Measurements from ENCODE around the gene SH3BGR. TPM values are rescaled to one million over a fixed set of nuclear protein-coding genes. Genes with fewer than 3 reads are reported as not detected.
A peak's percentile ranks its signal among the peaks of the same experiment; 100 is the strongest.

SH3BGR gene
- total and polyA plus RNA-seq, 12 donors: 8.9 to 97.3 (median 18.7) TPM

DNA sequence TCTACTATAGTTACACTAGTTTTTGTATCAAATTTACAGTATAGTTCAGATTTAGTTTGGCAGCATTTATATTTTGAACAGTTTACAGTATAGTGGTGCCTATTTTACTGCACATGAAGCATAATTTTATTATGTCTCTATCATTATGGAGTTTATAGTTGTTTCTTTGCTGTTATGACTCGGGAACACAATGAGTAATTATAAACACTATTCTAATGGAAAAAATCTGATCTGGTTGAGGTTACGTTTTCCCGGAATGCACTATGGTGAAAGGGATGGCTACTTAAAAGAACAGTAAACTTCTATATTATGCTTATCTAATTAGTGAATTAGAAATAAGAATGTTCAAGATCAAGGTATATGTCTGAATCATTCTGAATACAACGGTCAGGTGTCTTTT, 16.8 kb upstream of the SH3BGR start:
- DNase-seq: no peak
- Histone ChIP-seq H3K4me3 (no peak overlapping the region), H3K27ac (no peak overlapping the region), H3K36me3 (replicated peaks in 1 of 2) (no peaks in the 10 kb centered on the region), H3K9me3 (replicated peaks in 1 of 3) (no peaks in the 10 kb centered on the region), H3K4me1 (replicated peaks in 1 of 2) (no peaks in the 10 kb centered on the region), H3K27me3 (no peaks in the 10 kb centered on the region)
- 65 to 79% (median 69%) methylated on average over 4 of the region's 4 CpGs for whole genome bisulfite sequencing, 4 donors
- intact Hi-C loops (cut with DNase I): no loop called here
- no peak for TF ChIP-seq POLR2A (IDR thresholded peaks at IDR 0.05)
- TF ChIP-seq, protein P1, sequence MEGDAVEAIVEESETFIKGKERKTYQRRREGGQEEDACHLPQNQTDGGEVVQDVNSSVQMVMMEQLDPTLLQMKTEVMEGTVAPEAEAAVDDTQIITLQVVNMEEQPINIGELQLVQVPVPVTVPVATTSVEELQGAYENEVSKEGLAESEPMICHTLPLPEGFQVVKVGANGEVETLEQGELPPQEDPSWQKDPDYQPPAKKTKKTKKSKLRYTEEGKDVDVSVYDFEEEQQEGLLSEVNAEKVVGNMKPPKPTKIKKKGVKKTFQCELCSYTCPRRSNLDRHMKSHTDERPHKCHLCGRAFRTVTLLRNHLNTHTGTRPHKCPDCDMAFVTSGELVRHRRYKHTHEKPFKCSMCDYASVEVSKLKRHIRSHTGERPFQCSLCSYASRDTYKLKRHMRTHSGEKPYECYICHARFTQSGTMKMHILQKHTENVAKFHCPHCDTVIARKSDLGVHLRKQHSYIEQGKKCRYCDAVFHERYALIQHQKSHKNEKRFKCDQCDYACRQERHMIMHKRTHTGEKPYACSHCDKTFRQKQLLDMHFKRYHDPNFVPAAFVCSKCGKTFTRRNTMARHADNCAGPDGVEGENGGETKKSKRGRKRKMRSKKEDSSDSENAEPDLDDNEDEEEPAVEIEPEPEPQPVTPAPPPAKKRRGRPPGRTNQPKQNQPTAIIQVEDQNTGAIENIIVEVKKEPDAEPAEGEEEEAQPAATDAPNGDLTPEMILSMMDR (IDR thresholded peaks at IDR 0.05): no peak

DNA sequence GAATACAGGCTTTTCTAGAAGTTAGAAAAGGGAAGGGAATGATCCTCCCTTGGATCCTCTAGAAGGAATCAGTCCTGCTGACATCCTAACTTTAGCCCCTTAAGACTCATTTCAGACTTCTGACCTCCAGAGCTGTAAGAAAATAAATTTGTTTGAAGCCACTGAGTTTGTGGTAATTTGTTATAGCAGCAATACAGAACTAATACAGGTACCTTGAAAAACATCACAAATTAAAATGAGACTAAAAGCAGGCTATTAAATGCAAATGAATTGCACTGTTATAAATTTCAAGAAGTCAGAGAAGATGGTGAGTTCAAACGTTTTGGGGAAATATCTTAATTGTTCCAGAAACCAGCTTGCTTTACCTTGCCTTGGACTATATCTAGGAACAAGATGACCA, 12.5 kb upstream of the SH3BGR start:
- Histone ChIP-seq H3K36me3 (replicated peaks in 1 of 2) (no peaks in the 10 kb centered on the region), H3K9me3 (replicated peaks in 1 of 3) (no peaks in the 10 kb centered on the region), H3K27me3 (no peaks in the 10 kb centered on the region), H3K27ac (no peak overlapping the region), H3K4me1 (replicated peaks in 1 of 2) (peaks cover 0 to 9% of the 10 kb centered on the region in 2 donors), H3K4me3 (no peak overlapping the region)
- whole genome bisulfite sequencing, 4 donors: 34 to 38% (median 37%) methylated on average over 1 of the region's 1 CpG
- intact Hi-C loops (cut with DNase I): no loop called here
- no peak for DNase-seq
- no peak for TF ChIP-seq POLR2A (IDR thresholded peaks at IDR 0.05)
- TF ChIP-seq, protein P1 (IDR thresholded peaks at IDR 0.05): no peak

DNA sequence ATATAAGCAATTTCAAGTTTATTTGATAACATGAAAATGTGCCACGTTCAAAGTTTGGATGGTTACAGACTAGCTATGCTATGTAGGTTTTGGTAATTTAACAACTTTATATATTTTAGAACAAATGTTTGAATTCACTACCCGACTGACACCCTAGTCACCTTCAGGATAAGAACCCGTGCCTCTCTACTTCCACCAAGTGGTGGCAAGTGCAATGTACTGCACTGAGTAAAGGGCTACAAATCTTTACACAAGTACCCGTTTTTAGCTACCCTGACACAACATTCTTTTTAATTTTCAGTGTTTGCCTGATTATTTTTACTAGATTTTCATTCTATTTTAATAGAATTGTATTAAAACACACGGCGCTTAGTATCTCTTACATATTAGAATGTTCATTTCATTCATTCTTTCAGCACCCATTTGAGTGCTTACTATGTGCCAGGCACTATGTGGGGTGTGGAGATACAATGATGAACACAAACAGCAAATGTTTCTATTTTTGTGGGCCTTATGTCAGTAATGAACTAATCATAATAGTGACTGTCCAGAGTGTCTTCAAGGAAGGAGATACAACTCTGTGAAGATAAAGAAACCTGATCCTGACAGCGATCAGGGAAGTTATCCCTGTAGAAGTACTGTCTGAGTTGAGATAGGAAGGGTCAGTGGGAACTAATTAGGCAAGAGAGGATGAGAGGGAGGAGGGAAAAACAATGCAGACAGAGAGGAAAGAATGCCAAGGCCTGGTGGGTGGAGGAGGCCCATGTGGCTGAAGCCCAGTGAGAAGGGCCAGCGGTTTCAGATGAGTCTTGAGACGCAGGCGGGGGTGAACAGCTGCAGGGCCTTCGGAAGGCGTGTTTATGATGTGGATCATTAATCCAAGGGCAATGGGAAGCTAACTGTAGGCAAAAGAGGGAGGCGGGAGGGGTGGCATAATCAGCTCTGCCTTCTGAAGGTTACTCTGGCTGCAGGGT, 10.0 kb upstream of the SH3BGR start:
- no peaks in the 10 kb centered on the region for H3K36me3 ChIP-seq (replicated peaks in 1 of 2)
- intact Hi-C loops (cut with DNase I): no loop called here
- H3K4me1 ChIP-seq (replicated peaks in 1 of 2): peaks cover 5 to 26% of the 10 kb centered on the region in 2 donors
- TF ChIP-seq POLR2A (IDR thresholded peaks at IDR 0.05): peak in 1 of 2 donors; percentile 17
- TF ChIP-seq, protein P1 (IDR thresholded peaks at IDR 0.05): peak; percentile 51 to 78 (median 64)
- H3K4me3 ChIP-seq: no peak overlapping the region
- peak; percentile 38 to 76 (median 65) for DNase-seq
- H3K27ac ChIP-seq: peak overlapping the region in 4 of 5 donors; percentile 14 to 47 (median 33)
- H3K9me3 ChIP-seq (replicated peaks in 1 of 3): no peaks in the 10 kb centered on the region
- H3K27me3 ChIP-seq: no peaks in the 10 kb centered on the region
- WGBS, 4 donors: 28 to 37% (median 32%) methylated on average over 13 of the region's 13 CpGs

DNA sequence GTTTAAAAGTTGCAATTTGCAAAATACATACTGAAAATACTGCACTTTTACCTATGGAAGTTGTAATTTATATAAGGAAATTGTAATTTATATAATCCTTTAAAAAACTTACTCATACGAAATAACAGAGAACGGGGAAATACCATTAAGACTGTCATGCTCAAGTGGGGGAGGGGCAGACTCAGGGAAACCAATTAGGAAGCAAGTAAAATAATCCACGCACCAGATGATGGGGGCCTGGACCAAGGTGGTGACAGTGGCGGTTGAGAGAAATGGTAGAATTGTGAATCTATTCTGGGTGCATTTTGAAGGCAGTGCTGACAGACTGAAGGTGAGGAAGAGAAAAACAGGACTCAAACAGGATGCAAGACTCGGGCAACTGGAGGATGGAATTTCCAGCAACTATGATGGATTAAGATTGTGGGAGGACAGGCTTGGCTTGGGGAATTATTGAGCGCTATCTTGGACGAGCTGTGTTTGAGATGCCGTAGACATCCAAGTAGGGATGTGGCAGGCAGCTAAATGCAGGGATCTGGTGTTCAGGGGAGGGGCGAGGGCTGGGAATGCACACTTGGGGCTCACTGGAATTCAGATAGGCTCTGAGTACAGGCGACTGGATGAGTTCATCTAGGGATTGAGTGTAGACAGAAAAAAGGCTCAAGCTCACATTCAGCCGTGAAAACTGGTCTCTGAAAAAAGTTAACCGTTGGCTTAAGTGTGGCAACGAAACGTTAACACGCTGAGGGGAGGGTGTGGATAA, 7.2 kb upstream of the SH3BGR start:
- Histone ChIP-seq H3K4me1 (replicated peaks in 1 of 2) (peaks cover 5 to 30% of the 10 kb centered on the region in 2 donors), H3K9me3 (replicated peaks in 1 of 3) (no peaks in the 10 kb centered on the region), H3K4me3 (peak overlapping the region; percentile 52 to 92 (median 72)), H3K36me3 (replicated peaks in 1 of 2) (no peaks in the 10 kb centered on the region), H3K27ac (peak overlapping the region; percentile 79 to 95 (median 89)), H3K27me3 (no peaks in the 10 kb centered on the region)
- TF ChIP-seq, protein P1 (IDR thresholded peaks at IDR 0.05): no peak
- TF ChIP-seq POLR2A (IDR thresholded peaks at IDR 0.05): no peak
- DNase-seq: peak in 6 of 7 donors; percentile 29 to 61 (median 35)
- intact Hi-C loops (cut with DNase I): no loop called here
- 11 to 15% (median 13%) methylated on average over 14 to 15 of the region's 15 CpGs for WGBS, 4 donors
